GM19438 (cell line): ENCODE results near the gene WIPI1.
"Not testable (repeated sequence)": the region's sequence is repeated elsewhere in the genome, so short reads cannot be mapped to it uniquely, and the experiment has no call there.

Experiments
- ATAC-seq: cut with Tn5 transposase; IDR thresholded peaks from one replicate; pipeline ENCODE4 v1.9.1; 2021; ENCODE audit warnings: low read depth; ENCODE audit not compliant: unreplicated experiment

Gene WIPI1

GRCh38 chr17:68420065-68420464, 37.2 kb downstream of the WIPI1 start:
- ATAC-seq = no peak

- no peak for ATAC-seq
Observed at GRCh38 chr17:68418876-68419275, 38.4 kb downstream of the WIPI1 start.

DNA sequence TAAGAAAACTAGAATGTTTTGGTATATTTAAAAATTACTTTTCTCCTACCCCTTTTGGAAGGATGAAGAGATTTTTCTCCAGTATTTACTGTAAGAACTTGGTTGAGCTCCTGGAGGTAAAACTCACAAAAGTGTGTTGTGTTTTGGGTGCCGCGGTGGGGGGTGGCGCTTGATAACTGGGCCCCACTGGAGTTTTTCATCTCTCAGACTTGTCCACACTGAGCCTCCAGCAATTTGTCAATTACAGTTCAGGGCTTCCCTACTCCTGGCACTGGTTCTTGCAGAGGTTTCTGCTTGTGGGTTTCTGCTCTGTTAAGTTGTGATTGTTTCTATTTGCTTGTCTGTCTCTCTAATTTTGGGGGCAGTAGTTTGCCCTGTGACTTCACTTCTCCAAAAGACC, 40.0 kb downstream of the WIPI1 start:
- ATAC-seq = no peak

GRCh38 chr17:68414901-68415300, 42.4 kb downstream of the WIPI1 start:
- ATAC-seq = not testable (repeated sequence)

DNA sequence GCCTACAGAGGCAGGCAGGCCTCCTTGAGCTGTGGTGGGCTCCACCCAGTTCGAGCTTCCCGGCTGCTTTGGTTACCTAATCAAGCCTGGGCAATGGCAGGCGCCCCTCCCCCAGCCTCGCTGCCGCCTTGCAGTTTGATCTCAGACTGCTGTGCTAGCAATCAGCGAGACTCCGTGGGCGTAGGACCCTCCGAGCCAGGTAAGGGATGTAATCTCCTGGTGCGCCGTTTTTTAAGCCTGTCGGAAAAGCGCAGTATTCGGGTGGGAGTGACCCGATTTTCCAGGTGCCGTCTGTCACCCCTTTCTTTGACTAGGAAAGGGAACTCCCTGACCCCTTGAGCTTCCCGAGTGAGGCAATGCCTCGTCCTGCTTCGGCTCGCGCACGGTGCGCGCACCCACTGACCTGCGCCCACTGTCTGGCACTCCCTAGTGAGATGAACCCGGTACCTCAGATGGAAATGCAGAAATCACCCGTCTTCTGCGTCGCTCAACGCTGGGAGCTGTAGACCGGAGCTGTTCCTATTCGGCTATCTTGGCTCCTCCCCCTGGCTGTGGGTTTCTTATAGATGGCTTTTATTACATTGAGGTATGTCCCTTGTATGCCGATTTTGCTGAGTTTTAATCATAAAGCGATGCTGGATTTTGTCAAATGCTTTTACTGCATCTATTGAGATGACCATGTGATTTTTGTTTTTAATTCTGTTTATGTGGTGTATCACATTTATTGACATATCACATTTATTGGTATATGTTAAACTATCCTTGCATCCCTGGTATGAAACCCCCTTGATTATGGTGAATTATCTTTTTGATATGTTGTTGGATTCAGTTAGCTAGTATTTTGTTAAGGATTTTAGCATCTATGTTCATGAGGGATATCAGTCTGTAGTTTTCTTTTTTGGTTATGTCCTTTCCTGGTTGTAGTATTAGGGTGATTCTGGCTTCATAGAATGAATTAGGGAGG, 43.4 kb downstream of the WIPI1 start:
- not testable (repeated sequence) for ATAC-seq

- not testable (repeated sequence) for ATAC-seq
Observed at GRCh38 chr17:68407656-68408055, 49.6 kb downstream of the WIPI1 start.

- not testable (repeated sequence) for ATAC-seq
Observed at GRCh38 chr17:68403837-68404236, 53.5 kb downstream of the WIPI1 start.

GRCh38 chr17:68403122-68403521, 54.2 kb downstream of the WIPI1 start:
- no peak for ATAC-seq

GRCh38 chr17:68401288-68401687, 56.0 kb downstream of the WIPI1 start:
- no peak for ATAC-seq

DNA sequence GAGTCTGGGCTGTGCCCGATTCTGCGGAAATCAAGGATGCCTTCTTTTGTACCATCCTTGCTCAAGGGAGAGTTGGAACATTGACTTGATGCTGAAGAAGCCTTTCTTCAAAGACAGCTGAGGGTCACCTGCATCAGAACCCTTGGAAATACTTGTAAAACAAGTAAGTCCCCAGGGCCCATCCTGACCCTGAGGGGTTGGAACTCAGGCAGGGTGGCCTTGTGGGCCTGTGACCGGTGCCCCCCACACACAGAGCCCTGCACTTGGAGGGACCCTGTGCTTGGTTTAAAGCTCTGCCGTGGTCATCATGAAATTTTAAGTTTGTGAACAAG, 56.9 kb downstream of the WIPI1 start:
- ATAC-seq = no peak

GRCh38 chr17:68399638-68400403, 57.5 kb downstream of the WIPI1 start:
- no peak for ATAC-seq

DNA sequence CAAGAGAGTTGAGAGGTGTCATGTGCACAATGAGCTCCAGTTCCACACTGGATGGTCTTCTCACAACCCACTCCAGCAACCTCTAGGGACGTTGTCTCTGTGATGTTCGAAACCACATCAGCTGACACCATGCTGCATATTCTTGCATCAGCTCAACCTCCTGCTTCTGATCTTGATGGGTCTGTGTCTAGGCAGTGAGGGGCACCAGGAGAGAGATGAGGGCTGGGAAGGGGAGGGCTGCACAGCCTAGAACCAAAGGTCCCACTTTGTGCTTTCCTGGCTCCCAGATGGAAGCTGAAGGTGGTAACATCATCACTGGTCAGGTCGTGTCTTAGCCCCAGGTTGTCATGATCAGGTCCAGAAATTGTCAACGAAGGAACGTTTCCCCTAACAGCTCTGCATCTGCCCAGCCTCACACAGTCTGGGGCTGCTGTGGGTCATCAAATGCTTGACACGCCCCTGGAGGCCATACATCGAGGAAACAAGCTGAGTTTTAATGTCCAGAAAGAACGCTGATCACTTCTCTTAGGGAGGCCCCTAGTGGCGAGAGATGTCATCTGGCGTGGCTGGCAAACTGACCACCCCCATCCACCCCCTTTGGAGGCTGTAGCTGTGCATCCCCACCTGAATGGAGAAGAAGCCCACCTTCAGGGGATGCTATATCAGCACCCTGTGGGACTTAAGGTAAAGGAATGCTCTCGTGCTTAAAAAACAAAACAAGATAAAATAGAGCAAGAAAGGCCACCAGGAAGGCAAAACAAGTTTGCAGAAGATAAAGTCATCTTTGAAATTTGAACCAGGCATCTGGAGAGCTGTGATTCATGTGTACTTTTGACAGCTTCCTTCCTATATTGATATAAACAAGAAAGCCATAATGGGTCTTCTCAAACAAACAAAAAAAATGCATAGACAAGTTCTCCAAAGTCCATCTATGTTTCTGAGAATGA, 58.3 kb downstream of the WIPI1 start:
- peak; percentile 86 for ATAC-seq

- ATAC-seq = no peak
Observed at GRCh38 chr17:68397108-68397536, 60.2 kb downstream of the WIPI1 start.

DNA sequence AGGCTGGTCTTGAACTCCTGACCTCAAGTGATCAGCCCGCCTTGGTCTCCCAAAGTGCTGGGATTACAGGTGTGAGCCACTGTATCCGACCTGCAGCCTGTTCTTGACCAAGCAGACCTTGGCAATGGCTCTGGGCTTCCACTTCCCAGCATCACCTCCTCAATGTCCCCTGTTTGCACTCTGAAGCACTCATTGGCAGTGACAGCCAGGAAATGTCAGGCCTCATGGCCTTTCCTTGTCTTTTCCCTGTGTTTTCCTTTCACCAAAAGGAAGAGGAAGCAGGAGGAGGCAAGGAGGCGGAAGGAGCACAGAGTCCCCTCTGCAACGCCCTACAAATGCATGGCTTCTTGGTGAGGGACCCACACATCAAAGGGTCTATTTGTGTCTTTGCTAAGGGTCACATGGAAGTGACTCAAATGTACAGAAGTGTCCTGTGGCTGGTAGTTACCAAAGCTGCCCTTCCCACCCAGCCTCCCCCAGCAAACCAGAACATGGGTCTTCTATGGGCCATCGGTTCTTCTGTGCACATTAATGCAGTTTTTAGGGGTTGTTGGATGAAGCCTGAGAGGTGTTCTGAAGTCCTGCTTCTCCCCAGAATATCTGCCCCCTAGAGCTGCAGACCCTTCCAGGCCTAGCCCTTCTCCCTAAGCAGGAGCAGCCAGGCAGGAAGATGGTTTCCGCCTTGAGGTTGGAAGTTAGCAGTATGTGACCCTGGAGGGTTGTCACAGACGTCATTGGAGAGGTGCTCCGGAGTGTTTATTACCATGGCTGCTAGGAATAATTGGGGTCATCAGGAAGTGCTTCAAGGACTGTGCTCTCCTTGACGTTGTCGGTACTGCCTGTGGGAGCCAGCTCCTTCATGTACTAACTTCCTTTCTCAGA, 60.8 kb downstream of the WIPI1 start:
- ATAC-seq = no peak

DNA sequence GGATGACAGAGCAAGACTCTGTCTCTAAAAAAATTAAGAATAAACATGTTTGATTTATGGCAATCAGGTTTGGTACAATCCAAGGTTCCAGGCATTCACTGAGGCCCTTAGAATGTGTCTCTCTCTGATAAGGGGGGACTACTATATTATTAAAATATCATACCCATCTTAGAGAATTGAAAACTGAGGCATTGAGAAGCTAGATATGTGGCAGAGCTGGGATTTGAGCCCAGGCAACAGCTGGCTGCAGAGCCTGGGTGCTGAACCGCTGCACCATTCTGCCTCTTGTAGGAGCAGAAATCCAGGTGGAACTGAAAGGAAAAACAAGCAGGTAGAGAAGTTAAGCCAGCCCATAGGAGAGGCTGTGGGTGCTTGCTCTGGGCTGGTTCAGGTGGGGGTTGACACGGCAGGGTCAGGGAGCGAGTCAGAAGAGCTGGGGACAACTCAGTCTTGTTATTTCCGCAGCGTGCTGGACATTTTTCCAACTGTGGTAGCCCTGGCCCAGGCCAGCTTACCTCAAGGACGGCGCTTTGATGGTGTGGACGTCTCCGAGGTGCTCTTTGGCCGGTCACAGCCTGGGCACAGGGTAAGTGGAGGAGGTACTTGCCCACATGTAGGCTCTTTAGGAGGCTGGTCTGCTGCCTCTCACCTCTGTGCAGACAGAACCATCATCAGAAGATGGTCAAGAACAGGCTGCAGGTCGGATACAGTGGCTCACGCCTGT, 62.5 kb downstream of the WIPI1 start:
- no peak for ATAC-seq

DNA sequence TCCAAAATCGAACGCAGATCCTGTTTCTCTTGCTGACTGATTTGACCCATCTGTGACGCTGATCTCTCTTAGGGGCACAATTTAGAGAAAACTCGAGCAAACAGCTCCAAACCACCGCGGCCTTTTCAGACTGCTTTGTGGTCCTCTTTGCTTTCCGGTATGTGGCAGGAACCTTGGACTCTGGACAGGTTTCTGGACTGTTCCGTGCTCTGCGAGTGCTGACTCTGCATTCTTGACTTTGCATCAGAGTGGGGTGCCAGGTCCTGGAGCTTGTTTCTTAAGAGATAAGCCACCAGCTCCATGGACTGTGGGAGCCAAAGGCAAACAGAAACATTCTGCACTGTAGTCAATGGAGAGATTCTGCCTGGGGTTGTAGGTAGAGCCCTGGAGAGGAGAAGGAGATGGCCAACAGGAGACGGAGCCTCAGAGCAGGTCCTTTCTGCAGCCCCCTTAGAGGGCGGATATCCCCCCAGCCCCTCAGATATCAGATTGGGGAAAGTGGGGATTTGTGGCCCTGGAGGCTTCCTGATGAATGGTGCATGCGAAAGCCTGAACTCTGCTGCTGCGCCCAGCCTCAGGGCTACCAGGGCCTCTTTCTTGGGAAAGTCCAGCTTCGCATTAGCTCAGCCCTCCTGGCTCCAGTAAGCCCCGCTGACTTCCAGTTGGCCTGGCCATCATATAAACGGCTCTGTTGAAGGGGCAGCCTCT, 65.6 kb downstream of the WIPI1 start:
- no peak for ATAC-seq

- ATAC-seq = no peak
Observed at GRCh38 chr17:68390888-68391545, 66.3 kb downstream of the WIPI1 start.

GRCh38 chr17:68389041-68389440, 68.3 kb downstream of the WIPI1 start:
- no peak for ATAC-seq
